Renal pelvis (tissue), 12 donors: Measurements from ENCODE around the gene PRMT9. TPM values are rescaled to one million over a fixed set of nuclear protein-coding genes. Genes with fewer than 3 reads are reported as not detected.

Experiments used
- DNase-seq: peaks from one replicate; pipeline ENCODE4 v3.0.0-alpha.2; 2013
- long read RNA-seq, 16 experiments: transcript quantifications; one replicate each; lab custom pipeline, GENCODE V29; 2026
- polyA plus RNA-seq, 3 donors: library from polyadenylated mRNA; unstranded; fragments of 120-200 nt; gene quantifications; one replicate each; pipeline ENCODE4 v1.2.1, GENCODE V29; 2013; ENCODE audit not compliant: insufficient read length in 3 of 3

PRMT9 gene
- polyA plus RNA-seq: 10 to 100 TPM; 22.3 to 28.2 (median 26.8) TPM
- long read RNA-seq, donor 1, partial matches to known transcripts: 9 of 12 reads
- long read RNA-seq, donor 1, other reads (novel, unspliced or antisense): 0 of 12 reads
- long read RNA-seq, donor 2, partial matches to known transcripts: 11 of 15 reads
- long read RNA-seq, donor 2, other reads (novel, unspliced or antisense): 0 of 15 reads
- long read RNA-seq, donor 3, partial matches to known transcripts: 9 of 14 reads
- long read RNA-seq, donor 3, other reads (novel, unspliced or antisense): 0 of 14 reads
- long read RNA-seq, donor 4, partial matches to known transcripts: 5 of 10 reads
- long read RNA-seq, donor 4, other reads (novel, unspliced or antisense): 0 of 10 reads
- long read RNA-seq, donor 5, partial matches to known transcripts: 0 of 2 reads
- long read RNA-seq, donor 5, other reads (novel, unspliced or antisense): 0 of 2 reads
- long read RNA-seq, donor 6, partial matches to known transcripts: 0 of 3 reads
- long read RNA-seq, donor 6, other reads (novel, unspliced or antisense): 0 of 3 reads
- long read RNA-seq, donor 7, partial matches to known transcripts: 12 of 14 reads
- long read RNA-seq, donor 7, other reads (novel, unspliced or antisense): 0 of 14 reads
- long read RNA-seq, donor 8: 0 reads
- long read RNA-seq, donor 9, partial matches to known transcripts: 10 of 12 reads
- long read RNA-seq, donor 9, other reads (novel, unspliced or antisense): 0 of 12 reads
- long read RNA-seq, donor 10, partial matches to known transcripts: 7 of 11 reads
- long read RNA-seq, donor 10, other reads (novel, unspliced or antisense): 0 of 11 reads
- long read RNA-seq, donor 11, partial matches to known transcripts: 0 of 1 reads
- long read RNA-seq, donor 11, other reads (novel, unspliced or antisense): 0 of 1 reads
- long read RNA-seq, donor 12, partial matches to known transcripts: 16 of 23 reads
- long read RNA-seq, donor 12, other reads (novel, unspliced or antisense): 0 of 23 reads
- long read RNA-seq, donor 13, partial matches to known transcripts: 7 of 9 reads
- long read RNA-seq, donor 13, other reads (novel, unspliced or antisense): 0 of 9 reads
- long read RNA-seq, donor 14, partial matches to known transcripts: 8 of 17 reads
- long read RNA-seq, donor 14, other reads (novel, unspliced or antisense): 0 of 17 reads
- long read RNA-seq, donor 15, partial matches to known transcripts: 5 of 9 reads
- long read RNA-seq, donor 15, other reads (novel, unspliced or antisense): 0 of 9 reads
- long read RNA-seq, donor 16, partial matches to known transcripts: 8 of 9 reads
- long read RNA-seq, donor 16, other reads (novel, unspliced or antisense): 0 of 9 reads

DNA sequence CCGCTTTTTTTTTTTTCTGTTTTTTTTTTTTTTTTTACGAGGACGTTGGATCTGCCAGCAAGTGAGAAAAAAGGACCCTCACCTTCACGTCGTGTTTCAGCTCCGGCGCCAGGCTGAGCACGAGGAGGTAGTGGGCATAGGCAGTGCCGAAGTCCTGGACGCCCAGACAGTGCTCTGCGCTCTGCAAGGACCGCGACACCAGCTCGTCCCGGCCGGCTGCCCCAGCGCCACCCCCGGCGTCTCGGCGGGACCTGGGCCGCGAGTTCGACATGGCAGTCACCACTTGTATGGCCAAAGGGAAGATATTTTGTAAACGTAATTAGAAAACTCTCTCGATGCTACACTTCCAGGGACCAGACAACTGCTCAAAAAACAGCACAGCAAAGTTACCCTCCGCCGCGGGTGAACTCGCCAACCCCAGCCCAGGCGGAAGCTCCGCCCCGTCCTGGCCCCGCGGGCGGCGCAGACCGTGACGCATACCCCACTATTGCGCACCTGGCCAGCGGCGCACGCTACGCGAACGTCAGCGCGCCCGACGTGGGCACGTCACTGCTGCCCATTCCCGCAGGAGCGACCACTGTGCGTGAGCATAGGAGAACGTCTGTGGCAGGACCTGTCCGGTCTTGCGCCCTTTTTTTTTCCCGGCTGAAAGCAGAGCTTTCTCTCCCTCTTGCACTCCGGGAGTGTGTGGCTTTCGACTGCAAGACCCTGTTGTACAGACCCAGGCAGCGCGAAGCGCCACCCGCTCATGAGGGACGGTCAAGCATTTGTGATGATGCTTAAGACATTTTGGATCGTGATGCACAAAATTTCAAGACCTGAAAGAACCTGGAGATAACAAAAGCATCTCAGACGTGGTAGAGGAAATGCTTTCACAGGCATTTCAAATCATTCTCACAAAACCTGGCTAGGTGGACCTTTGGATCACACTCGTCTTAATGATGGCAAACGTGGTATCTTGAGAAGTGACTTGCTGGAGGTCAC lies at the start of gene PRMT9:
Gene PRMT9, minus strand, starts transcription at position 447 of the 984 bp plus-strand sequence. Its CDS starts 176 bp downstream, at position 271.
- DNase-seq: peak; percentile 89

DNA sequence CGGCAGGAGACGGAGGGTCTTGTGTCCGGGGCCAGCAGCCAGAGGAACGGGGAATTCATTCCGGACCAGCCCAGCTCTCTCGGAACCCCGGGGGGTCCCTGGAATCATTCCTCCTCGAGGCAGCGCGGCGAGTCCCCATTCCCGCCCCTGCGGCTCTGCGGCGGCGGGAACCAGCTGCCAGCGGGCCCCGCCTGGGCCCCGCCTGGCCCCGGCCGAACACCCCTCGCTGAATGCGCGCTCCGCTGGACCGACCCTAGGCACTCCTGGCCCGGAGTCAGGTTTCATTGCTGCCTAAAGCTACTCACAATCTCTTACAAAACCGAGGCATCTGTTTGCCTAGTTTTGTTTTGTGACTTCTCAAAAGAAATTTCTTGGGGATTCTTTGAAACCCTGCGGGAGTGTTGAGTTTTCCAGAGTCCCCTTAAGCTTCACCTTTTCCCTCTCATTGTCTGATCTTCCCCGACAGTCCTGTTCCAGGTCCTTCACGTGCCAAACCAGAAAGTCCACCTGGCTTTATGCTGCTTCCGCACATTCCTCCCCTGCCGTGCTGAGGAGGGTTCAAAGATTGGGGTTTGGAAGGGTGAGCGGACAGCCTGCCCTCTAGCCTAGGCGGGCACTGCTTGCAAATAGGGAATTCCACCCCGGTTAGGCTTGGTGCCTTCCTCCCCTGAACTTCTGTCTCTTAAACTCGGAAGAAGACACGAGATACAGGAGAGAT lies 48.7 kb upstream of the PRMT9 start:
- DNase-seq: peak; percentile 71

GRCh38 chr4:147731580-147732517 lies 47.9 kb upstream of the PRMT9 start, which contains the start of gene ARHGAP10:
Gene ARHGAP10 (plus strand): TSS chr4:147732088. CDS start chr4:147732302, 214 bp downstream.
- DNase-seq: peak; percentile 69

GRCh38 chr4:147730333-147730732 lies 46.4 kb upstream of the PRMT9 start:
- DNase-seq: no peak

GRCh38 chr4:147727476-147728028 lies 43.6 kb upstream of the PRMT9 start:
- DNase-seq: no peak

DNA sequence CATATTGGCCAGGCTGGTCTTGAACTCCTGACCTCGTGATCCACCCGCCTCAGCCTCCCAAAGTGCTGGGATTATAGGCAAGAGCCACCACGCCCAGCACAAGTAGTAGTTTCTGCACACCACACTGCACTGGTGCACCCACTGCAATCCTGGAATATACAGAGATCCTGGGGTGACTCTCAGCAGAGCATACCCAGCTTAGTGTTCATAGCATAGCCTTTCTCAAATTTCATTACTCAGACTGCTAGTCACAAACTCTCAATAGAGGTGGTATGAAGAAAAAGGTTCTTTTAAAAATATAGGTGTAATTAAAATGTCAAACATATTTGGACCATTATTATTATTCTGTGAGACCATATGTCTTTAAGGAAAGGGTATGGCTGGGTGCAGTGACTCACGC lies 41.7 kb upstream of the PRMT9 start:
- no peak for DNase-seq

- no peak for DNase-seq
Measured at GRCh38 chr4:147724468-147725201, 40.7 kb upstream of the PRMT9 start.

GRCh38 chr4:147723326-147723725 lies 39.4 kb upstream of the PRMT9 start:
- no peak for DNase-seq

- DNase-seq: no peak
Measured at GRCh38 chr4:147717878-147718277, 33.9 kb upstream of the PRMT9 start.

GRCh38 chr4:147714575-147715401 lies 30.8 kb upstream of the PRMT9 start:
- DNase-seq: no peak

DNA sequence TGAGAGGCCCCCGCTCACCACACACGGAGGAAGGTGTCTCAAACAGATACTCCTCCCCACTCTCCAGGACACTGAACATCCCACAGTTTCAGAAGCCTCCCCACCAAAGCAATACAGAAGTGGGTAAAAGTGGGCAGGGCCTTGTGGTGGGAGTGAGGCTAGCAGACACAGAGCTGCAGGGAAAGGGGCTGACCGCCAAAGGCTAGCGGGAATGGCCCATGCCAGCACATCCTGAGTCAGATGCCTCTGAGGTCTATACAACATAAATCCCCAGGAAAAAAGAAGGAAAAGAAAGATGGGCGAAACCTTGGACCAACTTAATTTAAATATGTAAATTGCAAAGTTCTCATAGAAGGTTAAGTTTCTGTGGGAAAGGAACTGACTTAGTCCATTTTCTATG lies 26.0 kb upstream of the PRMT9 start:
- no peak for DNase-seq

GRCh38 chr4:147707892-147708672 lies 24.1 kb upstream of the PRMT9 start:
- no peak for DNase-seq

DNA sequence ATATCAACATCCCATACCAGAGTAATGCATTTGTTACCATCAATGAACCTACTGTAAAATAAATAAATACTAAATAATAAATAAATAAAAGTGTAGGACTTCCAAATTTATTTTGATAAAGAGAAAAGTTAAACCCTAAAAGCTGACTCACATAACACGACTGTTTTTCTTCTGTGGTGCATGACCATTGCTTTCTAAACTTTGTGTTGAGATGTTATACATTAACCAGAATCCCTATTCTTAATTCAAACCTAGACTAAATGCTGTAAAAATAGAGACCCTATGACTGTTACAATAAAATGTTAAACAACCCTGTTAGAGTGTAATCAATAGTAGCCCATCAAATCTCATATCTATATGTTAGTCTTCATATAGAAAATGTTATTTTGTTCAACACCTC lies 20.9 kb upstream of the PRMT9 start:
- no peak for DNase-seq

- no peak for DNase-seq
Measured at GRCh38 chr4:147696866-147697265, 12.9 kb upstream of the PRMT9 start.

DNA sequence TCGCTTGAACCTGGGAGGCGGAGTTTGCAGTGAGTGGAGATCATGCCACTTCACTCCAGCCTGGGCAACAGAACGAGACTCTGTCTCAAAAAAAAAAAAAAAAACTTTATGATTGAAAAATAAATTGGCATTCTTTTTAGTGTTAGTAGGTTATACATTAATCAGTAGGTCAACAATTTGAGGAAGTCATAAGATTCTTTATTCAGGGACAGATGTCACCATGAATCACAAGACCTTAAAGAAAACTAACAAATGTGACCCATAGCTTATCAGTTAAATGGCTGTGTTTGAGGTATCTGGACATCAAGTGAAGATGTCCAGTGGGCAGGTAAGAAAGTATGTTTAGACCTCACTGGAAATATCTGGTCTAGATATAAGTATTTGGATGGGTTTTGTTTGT lies 9.3 kb upstream of the PRMT9 start:
- DNase-seq: no peak

GRCh38 chr4:147691820-147692219 lies 7.9 kb upstream of the PRMT9 start:
- DNase-seq: no peak
